HG03565 (cell line): ENCODE results near the gene MECP2.

Experiments used
- ATAC-seq: cut with Tn5 transposase; IDR thresholded peaks from one replicate; pipeline ENCODE4 v1.9.1; 2021; ENCODE audit warnings: mild to moderate bottlenecking, moderate library complexity; ENCODE audit not compliant: unreplicated experiment

The MECP2 gene

DNA sequence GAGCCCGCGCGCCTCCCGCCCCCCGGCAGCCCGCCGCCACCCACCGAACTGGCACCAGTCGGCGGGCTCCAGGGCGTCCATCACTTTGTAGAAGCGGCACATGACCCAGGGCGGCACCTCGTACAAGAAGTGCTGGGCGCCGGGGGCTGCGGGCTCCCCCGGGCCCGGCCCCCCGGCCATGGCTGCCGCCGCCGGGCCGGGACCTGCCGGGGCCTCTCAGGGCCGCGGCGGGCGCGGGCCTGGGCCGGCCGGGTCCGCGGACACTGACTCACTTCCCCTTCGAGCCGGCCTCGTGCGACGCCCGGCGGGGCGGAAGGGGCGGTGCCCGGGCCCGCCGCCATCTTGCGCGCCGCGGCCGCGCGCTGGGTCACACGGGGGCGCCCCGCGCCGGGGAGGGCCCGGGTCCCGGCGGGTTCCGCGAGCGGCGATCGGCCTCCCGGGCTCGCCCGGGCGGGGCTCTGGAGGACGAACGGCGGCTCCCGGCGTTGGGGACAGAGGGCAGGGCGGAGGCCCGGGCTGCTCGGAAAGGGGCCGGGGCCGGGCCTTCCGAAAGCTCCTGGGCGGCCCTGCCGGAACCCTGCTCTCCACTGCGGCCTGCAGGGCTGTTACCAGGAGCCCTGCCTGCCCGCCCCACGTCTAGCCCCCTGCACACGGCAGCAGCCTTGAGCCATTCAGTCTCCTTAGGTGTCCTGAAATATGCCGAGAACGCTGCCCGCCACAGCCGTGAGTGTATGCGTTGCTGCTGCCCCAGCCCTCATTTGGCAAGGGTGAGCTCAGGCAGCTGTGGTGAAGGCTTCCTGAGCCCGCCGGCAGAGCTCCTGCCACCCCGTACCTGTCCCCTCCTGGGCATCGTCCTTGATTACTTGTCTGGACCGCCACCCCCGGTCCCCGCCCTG lies 77.6 kb downstream of the MECP2 start, which contains the start of gene IRAK1:
IRAK1 (minus strand) TSS at position 270 of the 896 bp plus-strand sequence; CDS start at position 180, 90 bp downstream.
- ATAC-seq, result peak; percentile 56

DNA sequence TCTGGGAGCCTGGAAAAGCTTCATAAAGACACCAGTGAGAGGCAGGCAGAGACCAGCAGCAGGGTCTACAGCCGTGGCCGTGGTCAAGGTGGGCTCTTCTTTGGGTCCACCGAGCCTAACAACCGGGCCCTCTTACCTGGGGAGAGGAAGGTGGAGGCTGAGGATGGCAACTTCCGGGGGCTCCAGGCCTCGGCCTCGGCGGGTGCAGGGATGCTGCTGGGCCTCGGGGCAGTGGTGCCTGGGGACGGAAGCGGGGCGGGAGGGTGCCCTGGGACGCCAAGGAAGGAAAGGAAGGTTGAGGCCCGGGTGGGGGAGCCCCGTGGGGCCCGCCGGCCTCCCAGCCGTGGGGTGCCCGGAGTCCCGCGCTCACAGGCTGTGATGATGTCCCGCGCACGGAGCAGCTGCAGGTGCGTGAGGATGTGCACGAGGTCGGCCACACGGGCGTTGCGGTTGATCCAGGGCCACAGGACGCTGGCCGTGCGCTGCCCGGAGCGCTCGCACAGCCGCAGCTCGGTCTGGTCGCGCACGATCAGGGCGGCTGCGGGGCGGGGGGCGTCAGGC lies 78.4 kb downstream of the MECP2 start:
- ATAC-seq, result no peak

DNA sequence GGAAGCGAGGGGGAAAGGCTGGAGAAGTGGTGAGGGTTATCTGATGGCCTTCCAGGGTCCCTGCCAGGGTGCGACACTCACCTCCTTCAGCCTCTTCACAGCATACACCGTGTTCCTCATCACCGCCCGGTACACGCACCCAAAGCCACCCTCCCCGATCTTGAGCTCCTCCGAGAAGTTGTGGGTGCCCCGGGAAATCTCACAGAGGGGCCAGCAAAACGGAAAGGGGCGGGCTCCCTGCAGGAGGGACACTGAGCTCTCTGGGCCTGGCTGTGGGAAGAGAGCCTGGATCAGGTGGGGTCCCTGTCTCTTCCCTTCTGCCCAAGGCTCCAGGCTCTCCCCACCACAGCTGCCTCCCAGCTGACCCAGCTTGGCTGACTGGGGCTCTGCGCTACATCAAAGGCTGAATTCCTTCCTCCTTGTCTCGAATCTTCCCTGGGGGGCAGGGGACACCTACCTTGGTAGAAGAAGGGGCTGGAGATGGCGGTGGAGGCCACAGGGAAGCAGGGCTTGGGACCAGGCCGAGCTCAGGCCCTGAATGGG lies 78.9 kb downstream of the MECP2 start:
- ATAC-seq, result no peak

DNA sequence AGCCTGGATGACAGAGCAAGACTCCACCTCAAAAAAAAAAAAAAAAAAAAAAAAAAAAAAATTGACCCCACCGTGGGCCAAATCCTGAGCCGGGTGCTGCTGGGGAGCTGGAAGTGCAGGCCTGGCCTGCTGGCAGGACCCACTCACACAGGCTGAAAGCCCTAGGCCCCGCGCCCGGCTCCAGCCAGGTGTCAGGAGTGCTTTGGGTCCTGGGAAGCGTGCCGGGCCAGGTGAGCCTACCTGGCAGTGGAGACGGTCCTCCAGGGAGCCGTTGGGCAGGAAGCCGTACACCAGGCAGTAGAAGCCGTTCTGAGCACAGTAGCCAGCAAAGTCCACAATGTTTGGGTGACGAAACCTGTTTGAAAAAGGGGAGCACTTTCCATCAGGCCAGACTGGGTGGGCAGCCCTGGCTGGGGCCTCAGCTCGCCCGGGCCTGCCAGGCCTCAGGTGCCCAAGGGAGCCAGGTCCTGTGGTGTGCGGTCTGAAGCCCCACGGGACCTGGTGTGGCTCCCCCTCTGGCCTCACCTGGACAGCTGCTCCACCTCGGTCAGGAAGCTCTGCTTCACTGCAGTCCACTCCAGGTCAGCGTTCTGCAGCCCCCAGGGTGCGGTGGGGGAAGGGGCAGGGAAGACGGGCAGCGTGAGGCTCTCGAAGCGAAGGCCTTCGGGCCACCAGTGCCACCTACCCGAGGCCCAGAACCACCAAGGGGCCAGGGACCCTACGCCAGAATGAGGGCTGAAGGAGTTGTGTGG lies 79.6 kb downstream of the MECP2 start:
- ATAC-seq, result no peak

DNA sequence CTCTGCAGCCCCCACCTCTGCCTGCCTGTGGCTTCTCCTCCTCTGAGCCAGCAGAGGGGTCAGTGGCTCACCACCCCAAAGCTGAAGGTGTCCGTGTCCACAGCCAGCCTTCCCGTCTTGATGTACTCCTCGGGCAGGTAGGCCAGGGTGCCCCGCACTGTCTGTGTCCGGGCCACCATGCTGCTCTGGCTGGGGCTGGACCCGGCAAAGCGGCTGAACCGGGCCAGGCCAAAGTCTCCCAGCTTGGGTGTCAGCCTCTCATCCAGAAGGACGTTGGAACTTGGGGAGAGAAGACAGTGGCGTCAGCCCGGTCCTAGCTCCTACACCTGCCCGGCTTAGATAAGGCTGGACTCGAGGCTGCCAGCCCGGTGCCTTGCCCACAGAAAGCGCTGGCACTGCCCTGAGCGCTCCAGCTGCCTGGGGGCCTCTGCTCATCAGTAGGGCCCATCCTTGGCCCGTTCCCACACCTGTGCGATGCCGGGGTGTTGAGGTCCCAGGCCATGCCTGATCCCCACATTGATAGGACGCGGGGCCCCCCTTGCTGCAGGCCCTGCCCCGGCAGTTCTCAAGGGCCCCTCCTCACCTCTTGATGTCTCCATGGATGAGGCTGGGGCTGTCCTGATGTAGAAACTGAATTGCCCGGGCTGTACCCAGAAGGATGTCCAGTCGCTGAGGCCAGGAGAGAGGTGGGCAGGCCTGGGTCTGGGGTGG lies 81.0 kb downstream of the MECP2 start:
- no peak for ATAC-seq

DNA sequence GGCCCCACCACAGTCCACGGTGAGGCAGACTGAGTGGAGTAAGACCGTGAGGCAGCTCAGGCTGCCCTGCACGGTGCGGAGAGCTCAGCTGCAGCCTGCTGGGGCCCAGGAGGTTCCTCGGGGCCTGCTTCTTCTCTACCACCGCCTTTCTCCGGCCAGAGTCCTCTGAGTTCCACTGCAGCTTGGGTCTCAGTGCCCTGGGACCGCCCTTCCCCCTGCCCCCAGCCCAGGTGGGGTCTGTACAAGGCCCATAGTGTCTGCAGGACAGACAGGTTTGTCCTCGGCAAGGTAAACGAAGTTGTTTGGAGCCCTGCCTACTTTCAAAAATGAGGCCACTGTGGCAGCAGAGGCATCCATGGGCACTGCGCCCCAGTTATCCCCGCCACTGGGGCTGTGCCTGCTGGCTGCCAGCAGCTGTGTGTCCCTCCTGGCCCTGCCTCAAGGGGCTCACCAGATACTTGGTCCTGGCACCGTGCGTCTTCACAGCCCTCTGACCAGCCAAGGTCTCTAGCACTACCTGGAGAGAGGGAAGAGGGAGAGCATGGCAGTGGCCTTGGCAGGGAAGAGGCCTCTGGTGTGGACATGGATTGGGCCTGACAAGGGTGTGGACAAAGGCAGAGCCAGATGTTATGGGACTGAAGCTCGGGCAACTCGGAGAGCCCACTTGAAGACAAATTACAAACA lies 81.8 kb downstream of the MECP2 start:
- ATAC-seq, result no peak

DNA sequence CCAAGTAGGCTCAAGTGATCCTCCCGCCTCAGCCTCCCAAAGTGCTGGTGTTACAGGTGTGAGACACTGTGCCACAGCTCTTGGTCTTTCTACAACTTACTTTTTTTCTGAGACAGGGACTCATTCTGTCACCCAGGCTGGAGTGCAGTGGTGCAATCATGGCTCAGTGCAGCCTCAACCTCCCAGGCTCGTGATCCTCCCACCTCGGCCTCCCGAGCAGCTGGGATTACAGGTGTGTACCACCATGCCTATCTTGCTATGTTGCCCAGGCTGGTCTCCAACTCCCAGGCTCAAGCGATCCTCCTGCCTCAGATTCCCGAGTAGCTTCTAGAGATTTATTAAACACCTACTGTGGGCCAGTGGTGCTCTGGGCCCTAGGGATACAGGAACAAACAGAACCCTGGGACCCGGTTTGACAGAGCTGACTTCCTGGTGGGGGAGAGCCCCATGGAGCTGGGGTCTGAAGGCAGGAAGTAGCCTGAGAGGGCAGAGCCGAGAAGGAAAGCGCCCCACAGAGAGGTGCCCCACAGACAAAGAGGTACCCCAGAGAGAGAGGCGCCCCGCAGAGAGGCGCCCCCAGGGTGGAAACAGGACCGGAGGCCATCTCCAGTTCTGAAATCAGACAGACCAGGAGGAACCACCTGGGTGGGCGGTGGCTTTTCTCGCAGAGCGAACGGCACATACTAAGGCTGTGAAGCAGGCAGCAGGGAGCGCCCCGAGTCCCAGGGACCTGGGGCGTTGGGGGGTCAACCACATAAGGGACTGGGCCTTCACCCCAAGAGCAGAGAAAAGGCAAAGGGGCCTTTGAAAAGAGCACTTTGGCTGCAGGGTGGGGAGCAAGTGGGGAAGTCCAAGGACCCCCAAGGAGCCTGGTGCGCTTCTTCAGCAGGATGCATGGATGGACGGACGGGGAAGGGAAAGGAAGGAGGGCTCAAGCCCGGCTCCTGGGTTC lies 82.8 kb downstream of the MECP2 start:
- no peak for ATAC-seq

DNA sequence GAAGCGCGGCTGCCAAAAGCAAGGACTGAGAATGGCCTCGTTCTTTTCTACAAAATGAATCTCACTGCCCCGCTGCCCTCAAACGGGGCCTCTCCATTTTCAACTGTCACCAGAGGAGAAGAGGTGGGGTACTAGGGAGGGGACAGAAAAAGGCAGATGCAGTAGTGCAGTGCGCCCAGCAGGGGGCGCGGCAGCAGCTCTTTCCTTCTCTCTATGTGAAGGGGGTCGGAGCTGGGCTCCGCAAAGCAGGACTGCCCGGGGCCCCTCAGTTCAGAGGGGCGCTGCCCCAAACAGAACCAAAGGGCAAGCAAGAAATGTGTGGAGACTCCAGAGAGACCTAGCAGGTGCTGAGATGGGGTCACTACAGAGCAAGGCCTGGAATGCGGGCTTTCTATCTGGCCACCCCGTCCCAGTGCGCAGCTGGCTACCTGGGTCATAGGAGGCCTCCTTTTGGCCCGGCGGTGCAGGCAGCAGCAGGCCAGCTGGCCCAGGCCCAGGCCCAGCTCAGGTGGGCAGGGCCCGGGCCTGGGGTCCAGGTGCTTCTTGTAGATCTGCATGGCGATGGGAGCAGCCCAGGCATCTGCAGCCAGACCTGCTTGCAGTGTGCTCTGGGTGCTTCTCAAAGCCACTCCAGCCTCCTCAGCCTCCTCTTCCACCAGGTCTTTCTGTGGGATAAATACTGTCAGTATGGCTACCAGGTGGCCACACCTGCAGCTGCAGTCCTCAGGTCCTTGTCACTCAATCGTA lies 83.7 kb downstream of the MECP2 start:
- no peak for ATAC-seq

DNA sequence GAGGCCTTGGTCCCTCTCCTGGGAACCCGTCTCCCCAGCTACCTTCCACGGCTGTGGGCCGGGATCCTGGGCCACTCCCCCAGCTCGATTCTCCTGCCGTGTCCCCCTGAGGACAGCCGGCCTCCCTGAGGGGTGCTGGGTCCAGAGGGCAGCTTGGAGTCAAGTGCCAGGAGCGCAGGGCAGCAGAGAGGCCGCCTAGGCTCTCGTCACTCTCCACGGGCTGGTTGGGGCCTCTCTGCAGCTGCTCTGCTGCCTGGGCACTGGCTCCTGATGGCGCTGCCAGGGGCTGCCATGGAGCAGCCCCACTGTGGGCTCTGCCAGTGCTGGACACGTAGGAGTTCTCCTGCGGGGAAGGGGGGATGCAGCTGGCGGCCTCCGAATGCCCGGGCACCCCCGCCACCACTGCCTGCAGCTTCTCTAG lies 84.5 kb downstream of the MECP2 start:
- ATAC-seq, result no peak

DNA sequence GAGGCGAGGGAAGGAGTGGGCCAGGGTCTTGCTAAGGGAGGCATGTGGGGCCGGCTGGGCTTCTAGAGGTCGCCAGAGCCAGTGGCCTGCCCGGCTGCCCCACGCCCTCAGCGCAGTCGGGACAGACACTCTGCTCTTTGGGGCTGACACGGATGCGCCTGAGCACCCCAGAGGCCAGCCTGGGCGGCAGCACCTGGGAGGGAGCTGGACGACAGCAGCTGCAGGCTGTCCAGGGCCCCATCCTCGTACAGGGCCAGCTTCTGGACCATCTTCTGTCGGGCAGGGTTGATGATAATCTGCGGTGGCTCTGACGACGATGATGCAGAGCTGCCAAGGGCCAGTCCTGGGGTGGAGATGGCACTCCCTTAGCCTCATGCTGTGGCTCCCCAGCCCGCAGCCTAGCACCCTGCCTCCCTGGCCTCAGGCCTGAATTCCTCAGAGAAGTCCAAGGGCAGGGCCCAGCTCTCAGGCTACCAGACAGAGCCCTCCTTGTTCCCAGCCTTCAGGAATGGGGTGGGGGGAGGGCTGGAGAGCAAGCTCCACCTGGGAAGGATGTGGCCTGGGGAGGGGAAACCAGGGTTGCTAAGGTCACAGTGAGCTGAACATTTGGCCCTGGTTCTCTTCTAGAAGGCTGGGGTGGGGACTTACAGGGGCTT lies 85.1 kb downstream of the MECP2 start:
- no peak for ATAC-seq

DNA sequence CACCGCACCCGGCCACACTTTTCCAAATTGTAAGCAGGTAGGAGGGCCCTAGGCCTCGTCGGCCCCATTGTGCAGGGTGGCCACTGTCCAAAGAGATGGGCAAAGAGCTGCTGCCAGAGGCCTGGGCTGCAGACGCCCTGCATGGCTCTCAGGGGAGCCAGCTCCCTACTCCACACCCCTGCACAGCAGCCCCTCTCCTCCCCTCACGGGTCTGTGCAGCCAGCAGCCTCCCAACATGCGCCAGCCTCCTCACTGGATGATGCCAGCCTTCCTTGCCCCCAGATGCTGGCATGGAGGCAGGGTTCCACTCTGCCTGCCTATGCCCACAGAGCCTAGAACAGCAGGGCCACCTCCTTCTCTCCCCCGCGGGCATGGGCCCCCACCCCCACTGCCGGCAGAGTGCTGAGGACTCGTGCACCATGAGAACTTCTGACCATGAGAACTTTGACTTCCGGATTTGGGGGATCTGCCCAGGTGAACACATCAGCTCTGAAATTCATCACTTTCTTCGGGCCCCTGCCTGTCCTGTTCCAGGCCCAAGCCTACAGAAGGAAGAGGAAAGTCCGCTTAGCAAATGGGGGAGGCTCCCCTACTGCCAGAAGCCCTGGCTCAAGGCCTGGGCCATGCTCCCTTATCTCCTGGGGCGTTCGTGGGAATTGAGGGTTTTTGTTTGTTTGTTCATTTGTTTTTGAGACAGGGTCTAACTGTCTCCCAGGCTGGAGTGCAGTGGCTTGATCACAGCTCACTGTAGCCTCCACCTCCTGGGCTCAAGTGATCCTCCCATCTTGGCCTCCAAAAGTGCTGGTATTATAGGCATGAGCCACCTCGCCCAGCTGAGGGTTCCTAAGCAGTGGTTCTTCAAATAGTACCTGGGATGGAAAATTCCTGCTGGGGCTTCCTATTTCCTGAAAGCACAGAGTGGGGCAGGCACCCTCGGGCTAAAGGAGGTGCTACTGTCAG lies 85.9 kb downstream of the MECP2 start:
- ATAC-seq, result no peak

DNA sequence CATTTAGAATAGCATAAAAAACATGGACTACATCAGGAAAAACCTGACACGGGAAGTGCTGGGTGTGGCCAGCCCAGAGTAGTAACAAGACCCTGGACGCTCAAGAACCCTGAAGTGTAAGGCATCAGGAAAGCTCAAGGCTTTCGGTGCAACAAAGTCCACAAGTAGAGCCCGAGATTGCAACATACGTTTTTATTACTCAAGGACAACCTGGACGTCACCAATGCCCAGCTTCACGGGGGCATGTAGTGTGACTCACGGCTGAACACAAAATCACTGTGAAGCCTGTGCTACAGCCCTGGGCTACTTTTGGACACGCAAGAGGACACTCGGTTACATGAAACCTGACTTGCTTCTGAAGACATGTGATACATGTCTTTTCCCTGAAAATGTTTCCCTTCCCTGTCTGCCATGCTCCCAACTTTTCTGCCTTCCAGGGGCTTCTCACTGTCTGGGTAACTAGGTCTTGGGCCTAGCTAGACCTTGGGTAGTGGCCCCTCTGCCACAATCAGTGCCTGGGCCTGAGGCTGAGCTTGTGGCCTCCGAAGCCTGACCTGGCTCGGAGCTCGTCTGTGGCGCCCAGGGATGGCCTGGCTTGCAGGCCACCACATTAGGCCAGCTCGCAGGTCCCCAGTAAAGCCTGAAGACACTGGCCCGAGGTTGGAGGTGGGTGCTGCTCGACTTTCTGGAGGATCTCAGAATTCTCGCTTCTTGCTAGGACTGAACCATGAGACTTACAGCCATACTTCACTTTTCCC lies 87.0 kb downstream of the MECP2 start:
- ATAC-seq, result no peak

DNA sequence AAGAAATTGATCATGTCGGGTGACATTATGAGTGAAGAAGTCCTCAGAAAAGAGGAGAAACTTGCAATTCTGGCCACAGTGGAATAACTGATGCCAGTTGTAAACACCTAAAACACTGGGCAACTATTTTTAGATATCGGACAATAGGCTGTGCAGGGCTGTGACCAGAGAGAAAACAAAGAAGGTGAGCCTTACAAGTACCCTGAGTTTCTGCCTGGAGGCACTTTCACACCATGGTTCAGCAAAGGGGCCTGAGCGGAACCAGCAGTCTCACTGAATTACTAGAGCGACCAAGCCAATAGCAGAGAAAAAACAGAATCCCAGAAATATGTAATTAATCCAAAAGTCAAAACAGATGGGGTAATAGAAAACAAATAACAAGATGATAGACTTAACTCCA lies 89.0 kb downstream of the MECP2 start:
- no peak for ATAC-seq

DNA sequence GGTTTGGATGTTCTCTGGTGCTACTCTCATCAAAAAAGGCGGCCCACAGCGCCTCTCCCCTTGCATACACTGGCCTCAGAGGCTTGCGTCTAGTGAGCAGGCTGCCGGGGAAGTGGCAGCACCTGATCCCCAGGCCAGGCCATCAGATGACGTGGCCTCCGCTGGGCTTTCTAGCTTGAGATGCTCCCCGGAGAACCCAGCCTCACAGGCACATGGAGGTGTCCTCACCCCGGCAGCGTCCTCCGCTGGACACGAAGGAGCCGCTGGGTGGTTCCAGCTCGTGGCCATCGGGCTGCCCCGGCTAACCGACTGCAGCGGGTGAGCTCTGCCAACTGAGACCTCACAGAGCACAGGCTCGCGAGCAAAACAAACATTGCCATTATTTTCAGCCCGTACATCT lies 90.6 kb downstream of the MECP2 start:
- ATAC-seq, result no peak

DNA sequence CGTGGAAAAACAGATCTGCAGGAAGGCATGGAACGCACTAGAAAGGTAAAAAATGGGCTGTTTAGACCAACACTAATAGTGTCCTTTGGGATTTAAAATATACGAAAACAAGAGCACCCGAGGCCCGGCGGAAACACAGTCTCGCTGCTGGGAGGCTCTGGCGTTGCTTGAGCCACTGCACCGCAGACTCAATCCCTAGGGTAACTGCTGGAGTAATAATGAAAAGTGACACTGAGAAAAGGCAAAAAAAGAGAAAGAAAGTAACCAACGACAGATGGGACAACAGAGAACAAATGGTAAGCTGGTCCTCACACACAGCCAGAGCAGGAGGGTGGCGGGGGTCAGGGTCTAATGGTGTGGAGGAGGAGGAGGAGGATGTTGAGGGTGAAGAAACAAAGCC lies 93.2 kb downstream of the MECP2 start:
- ATAC-seq, result no peak

DNA sequence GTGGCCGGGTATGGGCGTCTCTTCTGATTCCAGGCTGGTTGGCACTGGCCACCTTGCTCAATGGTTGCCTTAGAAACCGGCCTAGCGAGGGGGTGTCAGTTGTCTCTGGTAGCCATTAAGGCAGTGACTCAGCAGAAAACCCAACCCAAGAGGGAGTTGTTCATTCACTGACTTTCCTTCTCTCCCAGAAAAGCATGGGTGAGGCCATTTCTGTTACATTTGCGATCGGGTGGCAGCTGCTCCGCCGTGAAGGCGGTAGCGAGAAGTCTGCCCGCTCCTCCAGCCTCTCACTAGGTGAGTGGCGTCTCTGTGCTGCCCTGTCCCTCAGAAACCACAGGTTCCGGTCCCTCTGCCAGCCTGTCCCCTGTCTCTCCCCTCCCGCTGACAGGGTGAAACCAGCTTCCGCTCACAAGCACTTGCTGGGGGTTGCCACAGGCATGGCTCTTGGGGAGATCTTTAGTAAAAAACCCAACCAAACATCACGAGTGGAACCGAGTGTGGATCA lies 95.2 kb downstream of the MECP2 start:
- ATAC-seq, result no peak
